PC-9 (cell line): Measurements from ENCODE around the gene RNF149. TPM values are rescaled to one million over a fixed set of nuclear protein-coding genes. Genes with fewer than 3 reads are reported as not detected.
A peak's percentile ranks its signal among the peaks of the same experiment; 100 is the strongest.

Experiments used
- BruUV-seq: library from RNA; stranded (reverse); fragments of 400-500 nt; replicated peaks from 2 replicates; lab custom pipeline; 2021; lab: Mats Ljungman, UMichigan
- CTCF ChIA-PET: fragments of 300-600 bp; sonication (Branson Sonifier 250); formaldehyde crosslinking; loops from one replicate; lab custom pipeline; 2022; ENCODE audit warnings: antibody characterized with exemption; lab: Charles Lee
- POLR2A ChIA-PET: fragments of 300-600 bp; sonication (Branson Sonifier 250); formaldehyde crosslinking; loops from one replicate; lab custom pipeline; 2022; ENCODE audit warnings: antibody characterized with exemption; ENCODE audit not compliant: unreplicated experiment; lab: Charles Lee
- DNase-seq, 2 experiments: peaks; one replicate each; pipeline versions ENCODE4 v3.0.0 to v3.0.0-alpha.2; 2015 to 2022; ENCODE audit warnings: mixed read lengths in 1 of 2
- H2AFZ ChIP-seq: fragments of 200-600 bp; sonication (generic); 2 replicates; pipeline ENCODE4 v1.8.1; 2017; ENCODE audit warnings: antibody characterized with exemption
- H3F3A ChIP-seq: fragments of 200-600 bp; sonication (generic); 2 replicates; pipeline ENCODE4 v1.8.1; 2017; ENCODE audit warnings: antibody characterized with exemption, mild to moderate bottlenecking, low read depth; ENCODE audit not compliant: insufficient read depth
- H3K27ac ChIP-seq: fragments of 200-600 bp; sonication (generic); 2 replicates; pipeline ENCODE4 v1.6.1; 2016; ENCODE audit warnings: mixed run types
- H3K27me3 ChIP-seq: fragments of 200-600 bp; sonication (generic); 2 replicates; pipeline ENCODE4 v1.6.1; 2016; ENCODE audit warnings: low read depth, mixed run types; ENCODE audit not compliant: insufficient read depth
- H3K36me3 ChIP-seq: fragments of 200-600 bp; sonication (generic); 2 replicates; pipeline ENCODE4 v1.6.1; 2016; ENCODE audit warnings: low read depth, mixed run types
- H3K4me1 ChIP-seq: fragments of 200-600 bp; sonication (generic); replicated peaks from 2 replicates; pipeline ENCODE4 v1.6.1; 2016; ENCODE audit warnings: mixed run types; ENCODE audit not compliant: insufficient read depth
- H3K4me2 ChIP-seq: fragments of 200-600 bp; sonication (generic); 2 replicates; pipeline ENCODE4 v1.6.1; 2017; ENCODE audit warnings: mixed run types
- H3K4me3 ChIP-seq: fragments of 200-600 bp; sonication (generic); 2 replicates; pipeline ENCODE4 v1.6.1; 2016; ENCODE audit warnings: mixed run types
- H3K79me2 ChIP-seq: fragments of 200-600 bp; sonication (generic); 2 replicates; pipeline ENCODE4 v1.6.1; 2017; ENCODE audit warnings: low read depth, mixed run types
- H3K9me2 ChIP-seq: fragments of 200-600 bp; sonication (generic); 2 replicates; pipeline ENCODE4 v1.8.1; 2017; ENCODE audit warnings: mild to moderate bottlenecking; ENCODE audit not compliant: insufficient read depth
- H3K9me3 ChIP-seq: fragments of 200-600 bp; sonication (generic); 2 replicates; pipeline ENCODE4 v1.8.1; 2016; ENCODE audit warnings: low read depth; ENCODE audit not compliant: insufficient read depth
- H4K20me1 ChIP-seq: fragments of 200-600 bp; sonication (generic); 2 replicates; pipeline ENCODE4 v1.8.1; 2017; ENCODE audit not compliant: insufficient read depth
- EZH2 ChIP-seq: fragments of 200-600 bp; sonication (generic); IDR thresholded peaks from 2 replicates; pipeline ENCODE4 v1.8.0; 2017; ENCODE audit warnings: antibody characterized with exemption, low read depth
- intact Hi-C: fragments of 100-400 bp; cut with micrococcal nuclease; formaldehyde crosslinking; loops from one replicate; pipeline ENCODE4 v1.10.0; 2022; ENCODE audit not compliant: unreplicated experiment
- total RNA-seq: library from RNA; stranded (reverse); gene quantifications from 2 replicates; pipeline ENCODE4 v1.2.3, GENCODE V29; 2021
- TF ChIP-seq, protein P1 (sequence below): fragments of 200-600 bp; sonication (generic); conservative IDR thresholded peaks from 2 replicates; pipeline ENCODE4 v1.6.1; 2017; ENCODE audit warnings: mixed run types, antibody characterized with exemption, mild to moderate bottlenecking, moderate library complexity

RNF149 gene
- total RNA-seq, 1 experiment from 2014 or later = 58.6 TPM

DNA sequence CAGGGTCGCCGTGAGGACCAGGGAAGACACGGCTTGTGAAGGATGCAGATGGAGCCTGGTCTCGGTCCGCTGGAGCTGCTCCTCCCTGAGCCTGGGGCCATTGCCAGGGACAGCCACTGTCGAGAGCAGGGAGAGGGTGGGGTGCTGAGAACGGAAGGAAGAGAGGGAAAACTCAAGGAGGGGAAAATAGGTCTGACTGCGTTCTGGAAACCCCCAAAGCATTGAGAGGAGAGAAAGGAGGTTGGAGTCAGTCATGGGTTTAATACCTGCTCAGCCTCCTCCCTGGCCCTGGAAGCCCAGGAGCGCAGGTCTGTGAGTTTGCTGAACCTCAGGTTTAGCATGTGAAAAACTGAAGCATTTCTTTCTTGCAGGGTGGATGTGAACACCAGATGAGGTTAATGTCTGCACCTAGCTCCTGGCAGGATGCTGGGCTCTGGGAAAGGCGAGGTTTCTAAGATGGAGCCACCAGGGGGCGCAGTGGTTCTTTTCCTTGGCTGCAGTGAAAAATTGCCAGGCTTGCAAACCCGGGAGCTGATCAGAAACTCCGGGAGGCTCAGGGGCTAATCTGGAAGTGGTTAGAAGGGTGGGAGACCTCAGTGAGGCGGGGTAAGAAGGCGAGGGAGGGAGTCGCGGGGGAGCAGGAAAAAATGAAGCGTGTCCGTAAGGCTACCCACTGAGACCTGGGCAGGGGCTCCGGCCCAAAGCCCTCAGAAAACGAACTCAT, 33.6 kb upstream of the RNF149 start:
- no peak overlapping the region for H3K4me3 ChIP-seq
- TF ChIP-seq, protein P1, sequence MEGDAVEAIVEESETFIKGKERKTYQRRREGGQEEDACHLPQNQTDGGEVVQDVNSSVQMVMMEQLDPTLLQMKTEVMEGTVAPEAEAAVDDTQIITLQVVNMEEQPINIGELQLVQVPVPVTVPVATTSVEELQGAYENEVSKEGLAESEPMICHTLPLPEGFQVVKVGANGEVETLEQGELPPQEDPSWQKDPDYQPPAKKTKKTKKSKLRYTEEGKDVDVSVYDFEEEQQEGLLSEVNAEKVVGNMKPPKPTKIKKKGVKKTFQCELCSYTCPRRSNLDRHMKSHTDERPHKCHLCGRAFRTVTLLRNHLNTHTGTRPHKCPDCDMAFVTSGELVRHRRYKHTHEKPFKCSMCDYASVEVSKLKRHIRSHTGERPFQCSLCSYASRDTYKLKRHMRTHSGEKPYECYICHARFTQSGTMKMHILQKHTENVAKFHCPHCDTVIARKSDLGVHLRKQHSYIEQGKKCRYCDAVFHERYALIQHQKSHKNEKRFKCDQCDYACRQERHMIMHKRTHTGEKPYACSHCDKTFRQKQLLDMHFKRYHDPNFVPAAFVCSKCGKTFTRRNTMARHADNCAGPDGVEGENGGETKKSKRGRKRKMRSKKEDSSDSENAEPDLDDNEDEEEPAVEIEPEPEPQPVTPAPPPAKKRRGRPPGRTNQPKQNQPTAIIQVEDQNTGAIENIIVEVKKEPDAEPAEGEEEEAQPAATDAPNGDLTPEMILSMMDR = peak; percentile 94
- no peak for TF ChIP-seq EZH2
- H3K36me3 ChIP-seq = no peaks in the 10 kb centered on the region
- no peak overlapping the region for H2AFZ ChIP-seq
- peaks cover 39% of the 10 kb centered on the region for H3K4me1 ChIP-seq
- CTCF ChIA-PET = interaction anchor here (0.6 to 1.6 kb wide), 9 partner anchors 12 to 520 kb away, joined by 3 to 13 read pairs (median 3); partner anchors contain the start of gene CREG2
- DNase-seq = peak in 1 of 2 experiments; percentile 71
- H3K27ac ChIP-seq = no peak overlapping the region
- H3K9me3 ChIP-seq = no peaks in the 10 kb centered on the region
- intact Hi-C loops = loop anchor here (1.0 to 5.0 kb wide), 4 partner anchors 45 to 745 kb away; partner anchors contain the start of gene CREG2
- POLR2A ChIA-PET = interaction anchor here (0.6 to 1.1 kb wide), 4 partner anchors 45 to 578 kb away, joined by 3 to 6 read pairs (median 4); partner anchors contain the start of gene CREG2
- H3K9me2 ChIP-seq = no peaks in the 10 kb centered on the region
- H3K27me3 ChIP-seq = no peaks in the 10 kb centered on the region
- H3F3A ChIP-seq = peaks cover 28% of the 10 kb centered on the region
- no peak overlapping the region for H3K4me2 ChIP-seq
- BruUV-seq = no TSS peak
- H3K79me2 ChIP-seq = no peaks in the 10 kb centered on the region
- H4K20me1 ChIP-seq = no peaks in the 10 kb centered on the region

DNA sequence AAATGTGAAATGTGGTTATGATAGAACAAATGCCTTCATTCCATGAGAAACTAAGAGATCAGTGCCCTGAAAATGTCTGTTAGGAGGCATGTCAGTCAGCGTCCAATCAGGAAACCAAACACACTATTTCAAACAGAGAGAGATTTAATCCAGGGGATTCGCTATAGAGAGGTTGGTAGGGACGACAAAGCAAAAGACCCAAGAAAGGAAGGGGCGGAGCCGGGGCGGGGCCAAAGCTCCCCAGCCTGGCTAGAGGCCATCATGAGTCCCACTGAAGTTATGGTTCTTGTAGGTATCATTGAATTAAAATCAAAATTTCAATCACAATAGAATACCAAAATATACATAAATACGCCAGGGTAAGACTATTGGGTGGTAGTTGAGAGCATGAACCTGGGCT, 32.9 kb upstream of the RNF149 start:
- no TSS peak for BruUV-seq
- TF ChIP-seq EZH2 = no peak
- TF ChIP-seq, protein P1 = no peak
- intact Hi-C loops = loop anchor here (5.0 kb wide), 2 partner anchors 46 to 744 kb away; partner anchors contain the start of gene CREG2
- H3K4me3 ChIP-seq = no peak overlapping the region
- H4K20me1 ChIP-seq = no peaks in the 10 kb centered on the region
- no peak overlapping the region for H3K27ac ChIP-seq
- no peak for DNase-seq
- no peaks in the 10 kb centered on the region for H3K9me2 ChIP-seq
- CTCF ChIA-PET = interaction anchor here (0.6 to 1.6 kb wide), 8 partner anchors 11 to 520 kb away, joined by 3 to 13 read pairs (median 4); partner anchors contain the start of gene CREG2
- no peaks in the 10 kb centered on the region for H3K36me3 ChIP-seq
- POLR2A ChIA-PET = interaction anchor here (0.6 to 1.1 kb wide), 2 partner anchors 46 to 579 kb away, joined by 3 read pairs; partner anchors contain the start of gene CREG2
- H3K79me2 ChIP-seq = no peaks in the 10 kb centered on the region
- peaks cover 28% of the 10 kb centered on the region for H3F3A ChIP-seq
- H2AFZ ChIP-seq = no peak overlapping the region
- H3K27me3 ChIP-seq = no peaks in the 10 kb centered on the region
- peaks cover 40% of the 10 kb centered on the region for H3K4me1 ChIP-seq
- no peak overlapping the region for H3K4me2 ChIP-seq
- no peaks in the 10 kb centered on the region for H3K9me3 ChIP-seq

DNA sequence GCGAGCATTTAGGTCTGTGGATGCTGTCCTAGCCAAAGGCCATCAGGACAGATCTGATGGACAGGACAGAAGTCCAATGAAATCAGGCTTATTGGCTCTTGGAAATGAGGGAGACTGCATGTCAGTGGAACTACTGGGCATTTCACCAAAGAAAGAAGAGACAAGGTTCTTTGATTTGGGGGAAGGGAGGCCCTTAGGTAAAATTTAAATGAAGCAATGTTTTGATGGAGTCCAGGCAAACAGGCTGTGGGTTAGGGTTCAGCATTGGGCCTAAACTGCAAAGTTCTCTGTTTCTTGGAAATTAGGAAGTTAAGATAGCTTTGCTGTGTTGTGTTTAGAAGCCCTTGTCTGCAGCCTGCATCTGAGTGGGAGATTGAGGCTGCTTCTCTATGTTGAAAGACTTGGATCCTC, 31.6 kb upstream of the RNF149 start:
- Histone ChIP-seq H3F3A (peaks cover 28% of the 10 kb centered on the region), H3K27ac (peak overlapping the region; percentile 66), H3K9me2 (no peaks in the 10 kb centered on the region), H3K4me1 (peaks cover 40% of the 10 kb centered on the region), H3K79me2 (no peaks in the 10 kb centered on the region), H2AFZ (no peak overlapping the region), H3K9me3 (no peaks in the 10 kb centered on the region), H3K4me3 (no peak overlapping the region), H3K36me3 (no peaks in the 10 kb centered on the region), H3K4me2 (peak overlapping the region; percentile 59), H3K27me3 (no peaks in the 10 kb centered on the region), H4K20me1 (no peaks in the 10 kb centered on the region)
- intact Hi-C loops = loop anchor here (5.0 kb wide), 2 partner anchors 47 to 743 kb away; partner anchors contain the start of gene CREG2
- BruUV-seq = no TSS peak
- TF ChIP-seq, protein P1 = no peak
- TF ChIP-seq EZH2 = no peak
- DNase-seq = peak in 1 of 2 experiments; percentile 55
- CTCF ChIA-PET = interaction anchor here (0.7 kb wide), 1 partner anchor 93 kb away, joined by 3 read pairs; no protein-coding TSS in a partner anchor
- POLR2A ChIA-PET = no interaction called here
